LoVo (cell line): ENCODE results near the gene SBK3.
"Not testable (repeated sequence)": the region's sequence is repeated elsewhere in the genome, so short reads cannot be mapped to it uniquely, and the experiment has no call there.

Experiments
- DNase-seq: peaks from one replicate; pipeline ENCODE4 v3.0.0-alpha.2; 2016; ENCODE audit warnings: low spot score

Gene SBK3

GRCh38 chr19:55516878-55517620, 28.3 kb downstream of the SBK3 start:
- peak; percentile 94 for DNase-seq

- DNase-seq = no peak
Observed at GRCh38 chr19:55508120-55508519, 37.2 kb downstream of the SBK3 start.

GRCh38 chr19:55504981-55505380, 40.4 kb downstream of the SBK3 start:
- DNase-seq = no peak

GRCh38 chr19:55504252-55504603, 41.1 kb downstream of the SBK3 start:
- DNase-seq = no peak

GRCh38 chr19:55503502-55504251, 41.7 kb downstream of the SBK3 start:
- DNase-seq = peak; percentile 73

- no peak for DNase-seq
Observed at GRCh38 chr19:55503157-55503501, 42.2 kb downstream of the SBK3 start.

GRCh38 chr19:55502197-55502952, 43.0 kb downstream of the SBK3 start:
- no peak for DNase-seq

GRCh38 chr19:55500368-55500952, 44.9 kb downstream of the SBK3 start:
- DNase-seq = no peak

GRCh38 chr19:55498246-55498840, 47.0 kb downstream of the SBK3 start:
- DNase-seq = no peak

GRCh38 chr19:55497763-55498162, 47.6 kb downstream of the SBK3 start:
- DNase-seq = no peak

- not testable (repeated sequence) for DNase-seq
Observed at GRCh38 chr19:55496820-55497219, 48.5 kb downstream of the SBK3 start.

GRCh38 chr19:55495646-55496349, 49.5 kb downstream of the SBK3 start:
- DNase-seq = no peak

GRCh38 chr19:55494172-55494761, 51.1 kb downstream of the SBK3 start:
- no peak for DNase-seq

- DNase-seq = no peak
Observed at GRCh38 chr19:55493645-55494171, 51.6 kb downstream of the SBK3 start.

- DNase-seq = no peak
Observed at GRCh38 chr19:55493052-55493644, 52.2 kb downstream of the SBK3 start.

- DNase-seq = no peak
Observed at GRCh38 chr19:55492362-55492944, 52.9 kb downstream of the SBK3 start.

GRCh38 chr19:55491546-55492360, 53.6 kb downstream of the SBK3 start:
- no peak for DNase-seq
